HL-60 (cell line): ENCODE measurements around the gene INTS3.

Source experiments
- DNase-seq, 2 experiments: peaks; one replicate each; pipeline ENCODE4 v3.0.0-alpha.2; 2010 to 2020; ENCODE audit warnings: low read depth in 1 of 2, low spot score in 1 of 2
- H3K27ac ChIP-seq: fragments of 250-450 bp; sonication (Bioruptor Pico); replicated peaks from 2 replicates; pipeline ENCODE4 v1.5.1; 2020; ENCODE audit warnings: mild to moderate bottlenecking, moderate library complexity
- H3K27me3 ChIP-seq: fragments of 250-450 bp; sonication (Bioruptor Pico); 2 replicates; pipeline ENCODE4 v1.5.1; 2021; ENCODE audit warnings: mild to moderate bottlenecking, moderate library complexity; ENCODE audit not compliant: insufficient read depth, poor library complexity, severe bottlenecking
- H3K4me3 ChIP-seq: replicated peaks from 2 replicates; pipeline ENCODE4 v1.5.1; 2011; ENCODE audit warnings: mild to moderate bottlenecking, control low read depth, low read length; ENCODE audit not compliant: insufficient read depth
- GABPA ChIP-seq: IDR thresholded peaks from 2 replicates; pipeline ENCODE4 v1.6.1; 2012; ENCODE audit warnings: low read depth
- POLR2AphosphoS5 ChIP-seq: IDR thresholded peaks from 2 replicates; pipeline ENCODE4 v1.6.1; 2012; ENCODE audit warnings: low read depth
- SPI1 ChIP-seq: IDR thresholded peaks from 2 replicates; pipeline ENCODE4 v1.6.1; 2012; ENCODE audit warnings: low read depth, mild to moderate bottlenecking, borderline replicate concordance
- TF ChIP-seq, protein P1 (sequence below): IDR thresholded peaks from 2 replicates; pipeline ENCODE4 v1.6.1; 2012; ENCODE audit warnings: low read depth; ENCODE audit not compliant: insufficient replicate concordance
- TF ChIP-seq, protein P2 (sequence below): IDR thresholded peaks from one replicate; pipeline ENCODE4 v1.5.1; 2011; ENCODE audit warnings: low read length, control low read depth, inconsistent platforms; ENCODE audit not compliant: insufficient read depth

INTS3 gene

DNA sequence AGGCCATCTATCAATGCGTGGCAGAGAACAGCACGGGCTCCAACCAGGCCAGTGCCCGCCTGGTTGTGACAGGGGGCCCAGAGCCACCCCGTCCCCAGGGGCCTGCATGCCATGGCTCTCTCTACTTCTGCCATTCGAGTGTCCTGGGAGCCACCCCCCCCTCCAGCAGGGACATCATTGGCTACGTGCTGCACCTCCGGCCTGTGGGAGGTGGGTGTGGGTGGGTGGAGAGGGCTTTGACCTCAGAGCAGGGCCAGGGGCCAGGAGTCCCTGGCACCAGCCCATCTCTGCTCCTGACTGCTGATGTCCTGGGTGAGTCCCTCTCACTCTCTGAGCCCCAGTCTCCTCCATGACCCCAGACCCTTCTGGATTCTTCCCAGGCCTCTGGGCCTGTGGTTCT, 72.7 kb downstream of the INTS3 start:
- TF ChIP-seq, protein P1, sequence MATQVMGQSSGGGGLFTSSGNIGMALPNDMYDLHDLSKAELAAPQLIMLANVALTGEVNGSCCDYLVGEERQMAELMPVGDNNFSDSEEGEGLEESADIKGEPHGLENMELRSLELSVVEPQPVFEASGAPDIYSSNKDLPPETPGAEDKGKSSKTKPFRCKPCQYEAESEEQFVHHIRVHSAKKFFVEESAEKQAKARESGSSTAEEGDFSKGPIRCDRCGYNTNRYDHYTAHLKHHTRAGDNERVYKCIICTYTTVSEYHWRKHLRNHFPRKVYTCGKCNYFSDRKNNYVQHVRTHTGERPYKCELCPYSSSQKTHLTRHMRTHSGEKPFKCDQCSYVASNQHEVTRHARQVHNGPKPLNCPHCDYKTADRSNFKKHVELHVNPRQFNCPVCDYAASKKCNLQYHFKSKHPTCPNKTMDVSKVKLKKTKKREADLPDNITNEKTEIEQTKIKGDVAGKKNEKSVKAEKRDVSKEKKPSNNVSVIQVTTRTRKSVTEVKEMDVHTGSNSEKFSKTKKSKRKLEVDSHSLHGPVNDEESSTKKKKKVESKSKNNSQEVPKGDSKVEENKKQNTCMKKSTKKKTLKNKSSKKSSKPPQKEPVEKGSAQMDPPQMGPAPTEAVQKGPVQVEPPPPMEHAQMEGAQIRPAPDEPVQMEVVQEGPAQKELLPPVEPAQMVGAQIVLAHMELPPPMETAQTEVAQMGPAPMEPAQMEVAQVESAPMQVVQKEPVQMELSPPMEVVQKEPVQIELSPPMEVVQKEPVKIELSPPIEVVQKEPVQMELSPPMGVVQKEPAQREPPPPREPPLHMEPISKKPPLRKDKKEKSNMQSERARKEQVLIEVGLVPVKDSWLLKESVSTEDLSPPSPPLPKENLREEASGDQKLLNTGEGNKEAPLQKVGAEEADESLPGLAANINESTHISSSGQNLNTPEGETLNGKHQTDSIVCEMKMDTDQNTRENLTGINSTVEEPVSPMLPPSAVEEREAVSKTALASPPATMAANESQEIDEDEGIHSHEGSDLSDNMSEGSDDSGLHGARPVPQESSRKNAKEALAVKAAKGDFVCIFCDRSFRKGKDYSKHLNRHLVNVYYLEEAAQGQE, result no peak
- TF ChIP-seq, protein P2, sequence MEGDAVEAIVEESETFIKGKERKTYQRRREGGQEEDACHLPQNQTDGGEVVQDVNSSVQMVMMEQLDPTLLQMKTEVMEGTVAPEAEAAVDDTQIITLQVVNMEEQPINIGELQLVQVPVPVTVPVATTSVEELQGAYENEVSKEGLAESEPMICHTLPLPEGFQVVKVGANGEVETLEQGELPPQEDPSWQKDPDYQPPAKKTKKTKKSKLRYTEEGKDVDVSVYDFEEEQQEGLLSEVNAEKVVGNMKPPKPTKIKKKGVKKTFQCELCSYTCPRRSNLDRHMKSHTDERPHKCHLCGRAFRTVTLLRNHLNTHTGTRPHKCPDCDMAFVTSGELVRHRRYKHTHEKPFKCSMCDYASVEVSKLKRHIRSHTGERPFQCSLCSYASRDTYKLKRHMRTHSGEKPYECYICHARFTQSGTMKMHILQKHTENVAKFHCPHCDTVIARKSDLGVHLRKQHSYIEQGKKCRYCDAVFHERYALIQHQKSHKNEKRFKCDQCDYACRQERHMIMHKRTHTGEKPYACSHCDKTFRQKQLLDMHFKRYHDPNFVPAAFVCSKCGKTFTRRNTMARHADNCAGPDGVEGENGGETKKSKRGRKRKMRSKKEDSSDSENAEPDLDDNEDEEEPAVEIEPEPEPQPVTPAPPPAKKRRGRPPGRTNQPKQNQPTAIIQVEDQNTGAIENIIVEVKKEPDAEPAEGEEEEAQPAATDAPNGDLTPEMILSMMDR, result no peak
- TF ChIP-seq GABPA, result no peak
- H3K4me3 ChIP-seq, result no peak overlapping the region
- H3K27me3 ChIP-seq, result no peaks in the 10 kb centered on the region
- no peak overlapping the region for H3K27ac ChIP-seq
- no peak for DNase-seq

DNA sequence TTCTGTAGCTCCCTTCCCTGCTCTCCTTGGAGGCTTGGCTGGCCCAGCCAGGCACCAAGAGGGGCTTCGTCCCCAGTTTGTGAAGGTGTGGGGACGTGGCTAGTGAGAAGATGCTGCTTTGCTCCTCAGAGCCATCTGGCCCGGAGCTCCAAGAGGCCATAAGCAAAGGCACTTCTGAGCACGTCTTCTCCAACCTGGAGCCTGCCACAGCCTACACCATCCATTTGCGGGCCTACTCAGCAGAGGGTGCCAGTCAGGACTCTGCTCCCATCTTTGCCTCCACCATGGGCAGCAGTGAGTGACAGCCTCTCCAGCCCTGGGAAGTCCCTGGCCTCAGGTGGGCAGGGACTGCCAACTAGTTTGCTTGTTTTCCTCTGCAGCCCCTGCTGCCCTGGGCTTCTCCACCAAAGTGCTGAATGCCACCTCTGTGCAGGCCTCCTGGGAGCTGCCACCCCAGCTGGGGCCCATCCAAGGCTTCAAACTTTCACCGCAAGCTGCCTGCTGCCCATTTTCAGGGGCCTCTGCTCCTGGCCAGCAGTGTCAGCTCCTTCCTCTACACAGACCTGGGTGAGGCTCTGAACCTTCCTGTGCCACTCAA, 73.3 kb downstream of the INTS3 start:
- Histone ChIP-seq H3K4me3 (no peak overlapping the region), H3K27ac (no peak overlapping the region), H3K27me3 (no peaks in the 10 kb centered on the region)
- DNase-seq, result no peak
- TF ChIP-seq POLR2AphosphoS5 (no peak; the same call in 1 of the 2 replicates), SPI1 (no peak), GABPA (no peak)
- TF ChIP-seq, protein P2, result no peak
- TF ChIP-seq, protein P1, result no peak

DNA sequence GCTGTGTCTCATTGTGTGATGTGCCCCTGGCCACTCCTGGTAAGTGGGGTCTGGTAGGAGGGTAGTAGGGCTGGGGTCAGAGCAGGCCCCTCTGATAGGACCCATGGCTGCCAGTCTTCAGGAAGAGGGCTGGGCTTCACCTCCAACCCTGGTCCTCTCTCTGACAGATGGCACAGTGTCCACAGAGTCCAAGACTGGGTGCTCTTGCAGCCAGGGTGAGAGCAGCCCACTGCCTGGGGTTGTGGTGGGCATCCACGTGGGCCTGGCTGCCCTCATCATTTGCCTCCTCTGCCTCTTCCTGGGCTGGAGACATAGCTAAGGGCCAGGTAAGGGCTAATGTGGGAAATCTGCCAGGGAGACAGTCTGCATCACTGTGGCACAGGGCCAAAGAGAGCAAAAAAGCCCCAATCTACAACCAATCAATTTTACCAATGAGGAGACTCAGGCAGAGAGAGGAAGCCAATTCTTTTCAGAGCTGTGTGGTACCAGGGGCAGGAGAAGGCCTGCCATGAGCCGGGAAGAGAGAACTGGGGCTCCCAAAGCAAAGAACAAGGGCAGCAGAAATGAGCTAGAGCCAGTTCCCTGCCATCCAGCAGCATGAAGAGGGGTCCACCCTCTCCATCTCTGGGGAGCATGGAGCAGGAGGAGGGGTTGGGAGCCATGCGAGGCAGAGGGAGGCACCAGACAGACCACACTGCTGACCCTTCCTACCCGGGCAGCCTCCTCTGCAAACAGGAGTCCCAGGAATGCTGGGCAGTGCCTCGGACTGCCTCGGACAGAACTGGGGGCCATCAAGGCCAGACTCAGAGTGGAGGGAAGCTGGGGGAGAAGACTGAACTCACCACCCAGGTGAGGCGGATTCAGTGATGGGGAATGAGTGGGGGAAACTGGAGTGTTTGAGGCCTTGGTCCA, 74.2 kb downstream of the INTS3 start:
- no peaks in the 10 kb centered on the region for H3K27me3 ChIP-seq
- no peak overlapping the region for H3K4me3 ChIP-seq
- DNase-seq, result no peak
- TF ChIP-seq, protein P1, result no peak
- no peak for TF ChIP-seq SPI1
- TF ChIP-seq, protein P2, result no peak
- no peak for TF ChIP-seq GABPA
- TF ChIP-seq POLR2AphosphoS5, result no peak
- H3K27ac ChIP-seq, result no peak overlapping the region
